RWPE2 (cell line): ENCODE data around the gene MR1.

Experiments
- ATAC-seq: fragments of 200-7000 bp; cut with Tn5 transposase; 3 replicates; pipeline ENCODE4 v1.9.1; 2021; ENCODE audit warnings: low read depth
- DNase-seq: peaks from one replicate; pipeline ENCODE4 v3.0.0-alpha.2; 2020; ENCODE audit warnings: low spot score
- H3K27ac ChIP-seq: fragments of 450-650 bp; 2 replicates; pipeline ENCODE4 v1.5.1; 2017; ENCODE audit warnings: mild to moderate bottlenecking; ENCODE audit not compliant: poor library complexity, severe bottlenecking
- H3K27me3 ChIP-seq: fragments of 250-450 bp; sonication (Bioruptor Pico); 2 replicates; pipeline ENCODE4 v1.5.1; 2021; ENCODE audit warnings: mild to moderate bottlenecking, moderate library complexity; ENCODE audit not compliant: insufficient read depth, poor library complexity, severe bottlenecking
- H3K36me3 ChIP-seq: fragments of 250-450 bp; sonication (Bioruptor Pico); 2 replicates; pipeline ENCODE4 v1.5.1; 2020; ENCODE audit warnings: low read depth, mild to moderate bottlenecking, moderate library complexity
- H3K4me1 ChIP-seq: fragments of 250-450 bp; sonication (Bioruptor Pico); 2 replicates; pipeline ENCODE4 v1.5.1; 2021; ENCODE audit warnings: mild to moderate bottlenecking, moderate library complexity; ENCODE audit not compliant: insufficient read depth, poor library complexity, severe bottlenecking
- H3K4me3 ChIP-seq: fragments of 250-450 bp; sonication (Bioruptor Pico); 2 replicates; pipeline ENCODE4 v1.5.1; 2021; ENCODE audit warnings: mild to moderate bottlenecking, moderate library complexity; ENCODE audit not compliant: severe bottlenecking
- H3K9me3 ChIP-seq: fragments of 250-450 bp; sonication (Bioruptor Pico); 2 replicates; pipeline ENCODE4 v1.5.1; 2021; ENCODE audit warnings: mild to moderate bottlenecking, moderate library complexity; ENCODE audit not compliant: severe bottlenecking
- TF ChIP-seq, protein P1 (sequence below): fragments of 450-650 bp; IDR thresholded peaks from one replicate; pipeline ENCODE4 v1.5.1; 2017; ENCODE audit warnings: mild to moderate bottlenecking, moderate library complexity; ENCODE audit not compliant: poor library complexity, severe bottlenecking

The MR1 gene

DNA sequence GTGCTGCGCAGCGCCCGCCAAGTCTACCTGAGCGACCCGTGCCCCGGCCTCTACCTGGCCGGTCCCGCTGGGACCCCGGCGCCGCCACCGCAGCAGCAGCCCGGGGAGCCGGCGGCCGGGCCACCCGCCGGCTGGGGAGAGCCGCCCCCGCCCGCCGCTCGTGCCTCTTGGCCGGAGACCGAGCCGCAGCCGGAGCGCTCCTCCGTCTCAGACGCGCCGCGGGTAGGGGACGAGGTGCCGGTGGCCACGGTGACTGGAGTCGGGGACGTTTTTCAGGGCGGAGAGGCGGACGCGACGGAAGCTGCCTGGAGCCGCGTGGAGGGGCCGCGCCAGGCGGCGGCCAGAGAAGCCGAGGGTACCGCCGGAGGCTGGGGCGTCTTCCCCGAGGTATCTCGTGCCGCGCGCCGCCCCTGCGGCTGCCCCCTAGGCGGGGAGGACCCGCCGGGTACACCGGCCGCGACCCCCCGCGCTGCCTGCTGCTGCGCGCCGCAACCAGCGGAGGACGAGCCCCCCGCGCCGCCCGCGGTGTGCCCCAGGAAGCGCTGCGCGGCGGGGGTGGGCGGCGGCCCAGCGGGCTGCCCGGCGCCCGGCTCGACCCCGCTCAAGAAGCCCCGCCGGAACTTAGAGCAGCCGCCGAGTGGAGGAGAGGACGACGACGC lies 55.4 kb downstream of the MR1 start:
- H3K36me3 ChIP-seq, result peaks cover 47% of the 10 kb centered on the region
- ATAC-seq (no peak), DNase-seq (no peak)
- no peaks in the 10 kb centered on the region for H3K9me3 ChIP-seq
- H3K27ac ChIP-seq, result peak overlapping the region; percentile 97
- H3K27me3 ChIP-seq, result no peaks in the 10 kb centered on the region
- TF ChIP-seq, protein P1, sequence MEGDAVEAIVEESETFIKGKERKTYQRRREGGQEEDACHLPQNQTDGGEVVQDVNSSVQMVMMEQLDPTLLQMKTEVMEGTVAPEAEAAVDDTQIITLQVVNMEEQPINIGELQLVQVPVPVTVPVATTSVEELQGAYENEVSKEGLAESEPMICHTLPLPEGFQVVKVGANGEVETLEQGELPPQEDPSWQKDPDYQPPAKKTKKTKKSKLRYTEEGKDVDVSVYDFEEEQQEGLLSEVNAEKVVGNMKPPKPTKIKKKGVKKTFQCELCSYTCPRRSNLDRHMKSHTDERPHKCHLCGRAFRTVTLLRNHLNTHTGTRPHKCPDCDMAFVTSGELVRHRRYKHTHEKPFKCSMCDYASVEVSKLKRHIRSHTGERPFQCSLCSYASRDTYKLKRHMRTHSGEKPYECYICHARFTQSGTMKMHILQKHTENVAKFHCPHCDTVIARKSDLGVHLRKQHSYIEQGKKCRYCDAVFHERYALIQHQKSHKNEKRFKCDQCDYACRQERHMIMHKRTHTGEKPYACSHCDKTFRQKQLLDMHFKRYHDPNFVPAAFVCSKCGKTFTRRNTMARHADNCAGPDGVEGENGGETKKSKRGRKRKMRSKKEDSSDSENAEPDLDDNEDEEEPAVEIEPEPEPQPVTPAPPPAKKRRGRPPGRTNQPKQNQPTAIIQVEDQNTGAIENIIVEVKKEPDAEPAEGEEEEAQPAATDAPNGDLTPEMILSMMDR, result no peak
- peak overlapping the region; percentile 75 for H3K4me3 ChIP-seq
- H3K4me1 ChIP-seq, result peaks cover 28% of the 10 kb centered on the region

- TF ChIP-seq, protein P1, result no peak
- peaks cover 28% of the 10 kb centered on the region for H3K4me1 ChIP-seq
- ATAC-seq (peak; percentile 5; the same call in 1 of the 3 replicates), DNase-seq (peak; percentile 63)
- peak overlapping the region; percentile 97 for H3K27ac ChIP-seq
- peak overlapping the region; percentile 75 for H3K4me3 ChIP-seq
- peaks cover 53% of the 10 kb centered on the region for H3K36me3 ChIP-seq
- no peaks in the 10 kb centered on the region for H3K9me3 ChIP-seq
- no peaks in the 10 kb centered on the region for H3K27me3 ChIP-seq
Observed at GRCh38 chr1:181089676-181090544, 56.1 kb downstream of the MR1 start.

- no peak for DNase-seq
- Histone ChIP-seq H3K9me3 (no peaks in the 10 kb centered on the region), H3K4me1 (peaks cover 28% of the 10 kb centered on the region), H3K36me3 (peaks cover 53% of the 10 kb centered on the region), H3K4me3 (peak overlapping the region; percentile 75), H3K27me3 (no peaks in the 10 kb centered on the region), H3K27ac (peak overlapping the region; percentile 97)
- TF ChIP-seq, protein P1, result no peak
- no peak for ATAC-seq
Observed at GRCh38 chr1:181090641-181091126, 56.9 kb downstream of the MR1 start.

GRCh38 chr1:181091309-181092040 lies 57.7 kb downstream of the MR1 start:
- H3K27ac ChIP-seq, result peak overlapping the region; percentile 97
- TF ChIP-seq, protein P1, result no peak
- H3K4me3 ChIP-seq, result peak overlapping the region; percentile 75
- peaks cover 30% of the 10 kb centered on the region for H3K4me1 ChIP-seq
- DNase-seq, result no peak
- no peaks in the 10 kb centered on the region for H3K27me3 ChIP-seq
- no peaks in the 10 kb centered on the region for H3K9me3 ChIP-seq
- ATAC-seq, result no peak
- peaks cover 53% of the 10 kb centered on the region for H3K36me3 ChIP-seq
